Type B pancreatic cell (in vitro differentiated cells): ENCODE results near the gene SMIM5. TPM values are rescaled to one million over a fixed set of nuclear protein-coding genes. Genes with fewer than 3 reads are reported as not detected.
"Not testable (repeated sequence)": the region's sequence is repeated elsewhere in the genome, so short reads cannot be mapped to it uniquely, and the experiment has no call there.

Experiments used
- DNase-seq: peaks from one replicate; pipeline ENCODE4 v3.0.0; 2021; ENCODE audit warnings: mixed read lengths; ENCODE audit not compliant: unreplicated experiment; ENCODE audit errors: extremely low spot score
- H3K27ac Mint-ChIP-seq: 2 replicates; pipeline ENCODE4 v1.8.0; 2021; ENCODE audit warnings: mild to moderate bottlenecking, mixed read lengths
- H3K27me3 Mint-ChIP-seq: 2 replicates; pipeline ENCODE4 v1.8.0; 2021; ENCODE audit warnings: mixed read lengths
- H3K36me3 Mint-ChIP-seq: 2 replicates; pipeline ENCODE4 v1.8.0; 2021; ENCODE audit warnings: mixed read lengths
- H3K4me1 Mint-ChIP-seq: one replicate; pipeline ENCODE4 v1.8.0; 2021; ENCODE audit warnings: mixed read lengths; ENCODE audit not compliant: unreplicated experiment
- H3K4me3 Mint-ChIP-seq: 2 replicates; pipeline ENCODE4 v1.8.0; 2021; ENCODE audit warnings: mild to moderate bottlenecking, mixed read lengths
- H3K9me3 Mint-ChIP-seq: 2 replicates; pipeline ENCODE4 v1.8.0; 2021; ENCODE audit warnings: mixed read lengths
- total RNA-seq: library from RNA; stranded (reverse); gene quantifications from 2 replicates; pipeline ENCODE4 v1.2.1, GENCODE V29; 2021; ENCODE audit warnings: low replicate concordance
- TF ChIP-seq, protein P1 (sequence below): fragments of 200-600 bp; sonication (generic); conservative IDR thresholded peaks from 2 replicates; pipeline ENCODE4 v1.5.0; 2021; ENCODE audit warnings: antibody characterized with exemption, mild to moderate bottlenecking

The SMIM5 gene
- total RNA-seq, 1 donor from 2014 or later: 9.3 TPM

DNA sequence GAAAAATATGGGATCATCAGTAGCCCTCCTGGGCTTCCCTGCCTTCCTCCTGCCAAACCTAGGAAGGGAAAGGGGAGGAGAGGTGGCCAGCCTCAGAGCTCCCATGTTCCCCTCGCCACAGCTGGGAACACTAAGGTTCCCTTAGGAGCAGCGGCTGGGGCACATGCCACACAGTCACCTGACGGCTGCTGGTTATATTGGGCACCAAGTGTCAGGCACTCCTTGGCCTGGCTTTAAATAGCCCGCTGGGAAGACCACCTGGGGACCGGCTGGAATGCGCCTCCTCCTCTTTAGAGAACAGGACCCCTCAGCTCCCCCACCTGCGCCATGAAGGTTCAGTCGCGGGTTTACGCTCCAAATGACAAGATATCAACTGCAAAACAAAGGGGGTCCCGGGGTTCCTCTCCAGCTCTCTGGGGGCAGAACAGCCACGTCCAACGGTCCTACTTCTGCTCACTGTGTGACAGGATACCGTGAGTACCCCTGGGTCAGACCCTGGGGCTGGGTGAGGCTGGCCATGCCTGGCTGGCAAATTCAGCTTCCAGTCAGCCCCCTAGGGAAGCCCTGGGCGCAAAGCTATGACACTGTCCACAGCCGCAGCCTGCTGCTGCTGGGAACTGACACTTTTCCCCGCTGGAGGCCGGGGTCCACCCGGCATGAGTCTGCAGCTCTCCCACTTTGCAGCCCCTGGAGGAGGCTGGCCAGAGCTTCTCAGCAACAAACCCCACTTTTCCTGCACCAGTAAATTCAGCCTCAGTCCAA lies 3.3 kb downstream of the SMIM5 start:
- Mint-ChIP-seq H3K4me3 (no peak overlapping the region), H3K27me3 (no peaks in the 10 kb centered on the region), H3K9me3 (no peaks in the 10 kb centered on the region), H3K27ac (peak overlapping the region; percentile 36), H3K4me1 (peaks cover 13% of the 10 kb centered on the region), H3K36me3 (no peaks in the 10 kb centered on the region)
- TF ChIP-seq, protein P1, sequence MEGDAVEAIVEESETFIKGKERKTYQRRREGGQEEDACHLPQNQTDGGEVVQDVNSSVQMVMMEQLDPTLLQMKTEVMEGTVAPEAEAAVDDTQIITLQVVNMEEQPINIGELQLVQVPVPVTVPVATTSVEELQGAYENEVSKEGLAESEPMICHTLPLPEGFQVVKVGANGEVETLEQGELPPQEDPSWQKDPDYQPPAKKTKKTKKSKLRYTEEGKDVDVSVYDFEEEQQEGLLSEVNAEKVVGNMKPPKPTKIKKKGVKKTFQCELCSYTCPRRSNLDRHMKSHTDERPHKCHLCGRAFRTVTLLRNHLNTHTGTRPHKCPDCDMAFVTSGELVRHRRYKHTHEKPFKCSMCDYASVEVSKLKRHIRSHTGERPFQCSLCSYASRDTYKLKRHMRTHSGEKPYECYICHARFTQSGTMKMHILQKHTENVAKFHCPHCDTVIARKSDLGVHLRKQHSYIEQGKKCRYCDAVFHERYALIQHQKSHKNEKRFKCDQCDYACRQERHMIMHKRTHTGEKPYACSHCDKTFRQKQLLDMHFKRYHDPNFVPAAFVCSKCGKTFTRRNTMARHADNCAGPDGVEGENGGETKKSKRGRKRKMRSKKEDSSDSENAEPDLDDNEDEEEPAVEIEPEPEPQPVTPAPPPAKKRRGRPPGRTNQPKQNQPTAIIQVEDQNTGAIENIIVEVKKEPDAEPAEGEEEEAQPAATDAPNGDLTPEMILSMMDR: no peak
- DNase-seq: no peak

DNA sequence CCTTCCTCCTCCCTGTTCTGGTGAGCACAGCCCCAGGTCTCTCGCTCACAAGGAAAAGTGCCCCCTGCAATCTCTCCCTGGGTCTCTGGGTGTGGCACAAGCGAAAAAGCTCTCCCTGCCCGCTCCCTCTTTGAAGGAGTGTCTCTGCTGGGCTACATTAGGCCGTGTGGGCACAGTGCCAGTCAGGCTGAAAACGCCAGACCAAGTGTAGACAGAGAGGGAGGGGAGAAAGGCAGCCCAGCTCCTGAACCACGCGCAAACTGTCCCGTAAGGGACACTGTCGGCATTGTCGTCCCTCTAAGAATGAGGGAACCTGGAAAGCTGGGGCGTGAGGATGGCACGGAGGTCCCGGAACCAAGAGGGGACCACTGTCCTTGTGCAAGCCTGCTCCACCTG lies 3.9 kb downstream of the SMIM5 start:
- TF ChIP-seq, protein P1: no peak
- no peak for DNase-seq
- H3K27me3 Mint-ChIP-seq: no peaks in the 10 kb centered on the region
- H3K9me3 Mint-ChIP-seq: no peaks in the 10 kb centered on the region
- peak overlapping the region; percentile 44 for H3K4me3 Mint-ChIP-seq
- no peaks in the 10 kb centered on the region for H3K36me3 Mint-ChIP-seq
- peaks cover 13% of the 10 kb centered on the region for H3K4me1 Mint-ChIP-seq
- H3K27ac Mint-ChIP-seq: peak overlapping the region; percentile 36

DNA sequence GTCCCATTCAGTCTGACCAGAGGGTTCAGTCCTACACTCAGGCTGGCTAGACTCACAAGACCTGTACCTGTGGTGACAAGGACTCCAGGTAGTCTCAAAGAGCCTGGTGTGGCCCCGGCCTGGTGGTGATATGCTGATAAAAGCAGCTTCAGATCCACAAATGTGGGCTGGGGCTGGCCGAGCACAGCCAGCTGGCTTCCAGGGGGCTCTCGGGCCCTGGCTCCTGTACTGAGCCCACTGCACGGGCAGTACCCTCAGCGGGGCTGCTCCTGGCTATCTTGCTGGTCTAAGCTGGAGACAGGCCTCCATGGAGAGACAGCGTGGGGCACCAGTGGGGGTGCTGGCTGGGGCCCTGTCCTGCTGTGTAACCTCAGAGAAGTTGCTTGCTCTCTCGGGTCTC lies 4.3 kb downstream of the SMIM5 start:
- no peak overlapping the region for H3K4me3 Mint-ChIP-seq
- TF ChIP-seq, protein P1: no peak
- no peaks in the 10 kb centered on the region for H3K9me3 Mint-ChIP-seq
- no peaks in the 10 kb centered on the region for H3K36me3 Mint-ChIP-seq
- H3K27me3 Mint-ChIP-seq: no peaks in the 10 kb centered on the region
- DNase-seq: no peak
- peaks cover 13% of the 10 kb centered on the region for H3K4me1 Mint-ChIP-seq
- H3K27ac Mint-ChIP-seq: no peak overlapping the region

DNA sequence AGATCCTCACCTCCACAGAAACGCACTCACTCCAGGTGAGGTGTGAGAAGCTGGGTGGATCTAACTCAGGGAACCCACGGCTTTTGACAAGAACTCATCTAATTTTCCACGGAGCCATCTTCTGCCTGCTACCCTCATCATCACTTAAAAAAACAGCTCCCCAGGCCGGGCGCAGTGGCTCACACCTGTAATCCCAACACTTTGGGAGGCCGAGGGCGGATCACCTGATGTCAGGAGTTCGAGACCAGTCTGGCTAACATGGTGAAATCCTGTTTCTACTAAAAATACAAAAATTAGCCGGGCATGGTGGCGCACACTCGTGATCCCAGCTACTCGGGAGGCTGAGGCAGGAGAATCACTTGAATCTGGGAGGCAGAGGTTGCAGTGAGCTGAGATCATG lies 4.8 kb downstream of the SMIM5 start:
- Mint-ChIP-seq H3K27ac (peak overlapping the region; percentile 89), H3K4me1 (peaks cover 13% of the 10 kb centered on the region)
- H3K4me3 Mint-ChIP-seq, DNase-seq, H3K9me3 Mint-ChIP-seq, H3K27me3 Mint-ChIP-seq, H3K36me3 Mint-ChIP-seq: not testable (repeated sequence)

DNA sequence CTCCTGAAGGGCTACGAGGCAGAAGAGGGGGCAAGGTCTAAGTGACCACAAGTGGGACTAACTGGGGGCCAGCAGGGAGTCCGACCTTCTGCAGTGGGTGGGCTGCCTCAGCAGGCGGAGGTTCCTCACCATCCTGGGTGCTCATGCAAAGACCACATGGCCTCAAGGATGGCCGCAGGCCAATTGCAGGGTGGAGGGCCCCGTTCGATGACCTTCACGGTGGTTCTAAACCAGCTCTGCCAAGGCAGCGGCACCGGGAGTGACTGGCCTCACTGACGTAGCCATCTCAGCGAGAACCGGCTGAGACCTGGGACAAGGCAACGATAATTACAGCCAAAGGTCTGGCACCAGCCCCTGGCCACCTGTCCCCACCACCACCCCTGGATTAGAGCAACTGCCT lies 5.7 kb downstream of the SMIM5 start:
- no peak for DNase-seq
- peak overlapping the region; percentile 83 for H3K4me3 Mint-ChIP-seq
- H3K36me3 Mint-ChIP-seq: no peaks in the 10 kb centered on the region

DNA sequence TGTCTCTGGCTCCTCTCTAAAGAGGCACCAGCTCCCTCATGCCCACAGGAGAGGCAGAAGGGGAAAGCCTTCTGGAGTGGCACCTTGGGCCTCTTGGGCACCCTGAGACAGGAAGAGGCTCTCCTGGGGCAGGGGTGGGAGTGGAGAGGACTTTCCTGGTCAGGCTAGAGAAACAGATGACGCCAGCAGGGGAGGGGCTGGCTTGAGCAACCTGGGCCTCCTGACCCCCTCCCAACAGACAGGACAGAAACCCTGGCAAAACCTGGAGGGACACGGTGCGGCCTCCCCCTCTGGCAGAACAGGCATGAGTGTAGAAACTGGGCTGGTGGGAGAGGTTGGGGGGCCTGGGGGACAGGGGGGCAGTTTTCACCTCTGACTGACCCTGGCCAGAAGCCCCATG lies 6.1 kb downstream of the SMIM5 start:
- Mint-ChIP-seq H3K27ac (peak overlapping the region; percentile 89), H3K9me3 (no peaks in the 10 kb centered on the region), H3K4me3 (peak overlapping the region; percentile 83), H3K36me3 (no peaks in the 10 kb centered on the region), H3K27me3 (no peaks in the 10 kb centered on the region), H3K4me1 (peaks cover 7% of the 10 kb centered on the region)
- TF ChIP-seq, protein P1: no peak
- no peak for DNase-seq

More for the DNA sequence above, 5.7 kb downstream of the SMIM5 start:
- Mint-ChIP-seq H3K4me1 (peaks cover 10% of the 10 kb centered on the region), H3K27ac (peak overlapping the region; percentile 89), H3K27me3 (no peaks in the 10 kb centered on the region), H3K9me3 (no peaks in the 10 kb centered on the region)
- TF ChIP-seq, protein P1: no peak
